Measurements from ENCODE around the gene NIPAL1.

DNA sequence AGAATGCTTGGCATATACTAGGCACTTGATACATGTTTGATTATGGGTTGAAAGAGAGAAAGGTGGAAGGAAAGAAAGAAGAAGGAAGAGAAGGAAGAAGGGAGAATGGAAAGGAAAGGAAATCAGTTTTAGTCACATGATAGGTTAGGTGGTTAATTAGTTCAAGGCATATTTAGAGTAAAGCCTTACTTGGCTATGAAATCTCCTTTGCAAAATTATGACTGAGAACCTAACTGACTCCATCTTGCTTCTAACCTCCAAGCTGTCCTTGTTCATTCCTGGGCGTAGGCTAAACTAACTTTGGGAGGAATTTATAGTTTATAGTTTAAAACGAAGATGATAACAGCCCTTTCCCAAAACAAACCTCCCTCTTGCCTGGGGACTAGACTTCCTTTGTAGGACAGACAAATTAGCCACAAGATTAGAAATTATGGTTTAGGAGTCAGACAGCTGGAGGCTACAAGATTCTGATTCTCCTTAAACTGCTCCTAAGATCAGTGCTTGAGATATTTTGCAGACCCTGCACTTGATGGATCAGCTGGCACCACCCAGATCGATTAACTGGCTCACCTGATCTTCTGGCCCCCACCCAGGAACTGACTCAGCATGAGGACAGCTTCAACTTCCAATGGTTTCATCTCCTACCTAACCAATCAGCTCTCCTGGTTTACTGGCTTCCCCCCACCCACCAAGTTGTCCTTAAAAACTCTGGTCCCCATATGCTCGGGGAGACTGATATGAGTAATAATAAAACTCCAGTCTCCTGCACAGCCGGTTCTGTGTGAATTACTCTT lies 62.5 kb downstream of the NIPAL1 start:
- TF ChIP-seq, protein P1, sequence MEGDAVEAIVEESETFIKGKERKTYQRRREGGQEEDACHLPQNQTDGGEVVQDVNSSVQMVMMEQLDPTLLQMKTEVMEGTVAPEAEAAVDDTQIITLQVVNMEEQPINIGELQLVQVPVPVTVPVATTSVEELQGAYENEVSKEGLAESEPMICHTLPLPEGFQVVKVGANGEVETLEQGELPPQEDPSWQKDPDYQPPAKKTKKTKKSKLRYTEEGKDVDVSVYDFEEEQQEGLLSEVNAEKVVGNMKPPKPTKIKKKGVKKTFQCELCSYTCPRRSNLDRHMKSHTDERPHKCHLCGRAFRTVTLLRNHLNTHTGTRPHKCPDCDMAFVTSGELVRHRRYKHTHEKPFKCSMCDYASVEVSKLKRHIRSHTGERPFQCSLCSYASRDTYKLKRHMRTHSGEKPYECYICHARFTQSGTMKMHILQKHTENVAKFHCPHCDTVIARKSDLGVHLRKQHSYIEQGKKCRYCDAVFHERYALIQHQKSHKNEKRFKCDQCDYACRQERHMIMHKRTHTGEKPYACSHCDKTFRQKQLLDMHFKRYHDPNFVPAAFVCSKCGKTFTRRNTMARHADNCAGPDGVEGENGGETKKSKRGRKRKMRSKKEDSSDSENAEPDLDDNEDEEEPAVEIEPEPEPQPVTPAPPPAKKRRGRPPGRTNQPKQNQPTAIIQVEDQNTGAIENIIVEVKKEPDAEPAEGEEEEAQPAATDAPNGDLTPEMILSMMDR (conservative IDR thresholded peaks at IDR 0.05; ENCODE audit: low read length), result no peak
- TF ChIP-seq EZH2phosphoT487 (IDR thresholded peaks at IDR 0.05; ENCODE audit: borderline replicate concordance), result no peak

All from Loucy (cell line).